Measurements from ENCODE around the gene RARG.

The RARG gene

GRCh38 chr12:53244337-53244736 lies 12.3 kb upstream of the RARG start:
- DNase-seq = no peak

GRCh38 chr12:53241623-53242412 lies 9.8 kb upstream of the RARG start:
- no peak for DNase-seq

DNA sequence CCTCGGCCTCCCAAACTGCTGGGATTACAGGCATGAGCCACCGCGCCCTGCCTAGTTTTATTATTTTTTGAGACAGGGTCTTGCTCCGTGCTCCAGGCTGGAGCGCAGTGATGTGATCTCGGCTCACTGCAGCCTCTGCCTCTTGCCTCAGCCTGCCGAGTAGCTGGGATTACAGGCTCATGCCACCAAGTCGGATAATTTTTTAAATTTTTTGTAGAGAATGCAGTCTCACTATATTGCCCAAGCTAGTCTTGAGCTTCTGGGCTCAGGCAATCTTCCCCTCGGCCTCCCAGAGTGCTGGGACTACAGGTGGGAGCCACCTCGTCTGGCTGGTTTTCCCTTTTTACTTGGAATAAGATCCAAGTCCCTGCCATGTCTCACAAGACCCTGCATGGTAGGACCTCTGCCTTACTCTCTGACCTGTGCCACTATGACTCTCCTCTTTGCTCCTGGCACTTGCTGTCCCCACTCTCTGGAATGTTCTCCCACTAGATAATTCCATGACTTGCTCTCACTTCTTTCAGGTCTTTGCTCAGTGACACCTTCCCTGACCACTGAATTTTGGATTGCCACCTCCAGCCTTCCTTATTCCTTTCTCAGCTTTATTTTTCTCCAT lies 7.7 kb upstream of the RARG start:
- no peak for DNase-seq

GRCh38 chr12:53236443-53237111 lies 4.6 kb upstream of the RARG start:
- no peak for DNase-seq

DNA sequence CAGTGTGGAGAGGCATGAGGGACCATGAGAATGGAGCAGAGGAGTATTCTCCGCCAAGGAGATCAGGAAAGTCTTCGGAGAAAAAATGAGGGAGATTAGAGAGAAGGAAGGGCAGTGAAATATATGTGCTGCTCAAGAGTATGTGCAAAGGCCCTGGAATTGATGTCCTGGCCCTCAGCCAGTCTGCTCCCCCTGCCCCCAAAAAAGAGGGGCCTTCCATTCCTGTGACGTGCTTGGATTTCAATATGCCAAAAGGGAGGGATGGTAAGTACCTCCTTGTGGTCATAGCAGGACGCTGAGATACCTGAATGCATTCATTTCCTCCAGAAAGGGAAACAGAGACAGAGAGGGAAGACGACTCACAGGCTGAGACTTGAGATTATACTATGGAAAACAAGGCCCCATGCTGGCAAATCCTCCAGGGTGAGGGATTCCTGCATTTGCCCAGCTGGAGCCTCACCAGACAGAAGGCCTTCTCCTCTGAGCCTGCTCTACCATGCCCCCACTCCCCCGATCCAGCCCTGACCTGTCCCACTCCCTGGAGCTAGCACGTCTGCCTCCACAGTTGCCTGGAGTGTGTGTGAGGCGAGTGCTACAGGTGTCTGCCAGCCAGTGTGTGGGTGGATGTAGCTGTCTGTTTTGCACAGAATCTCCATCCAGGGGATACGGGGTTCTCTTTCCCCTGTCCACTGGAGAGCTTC lies 3.9 kb upstream of the RARG start:
- DNase-seq = no peak

GRCh38 chr12:53235164-53235563 lies 3.2 kb upstream of the RARG start:
- no peak for DNase-seq

- no peak for DNase-seq
Observed at GRCh38 chr12:53234271-53234914, 2.4 kb upstream of the RARG start.

DNA sequence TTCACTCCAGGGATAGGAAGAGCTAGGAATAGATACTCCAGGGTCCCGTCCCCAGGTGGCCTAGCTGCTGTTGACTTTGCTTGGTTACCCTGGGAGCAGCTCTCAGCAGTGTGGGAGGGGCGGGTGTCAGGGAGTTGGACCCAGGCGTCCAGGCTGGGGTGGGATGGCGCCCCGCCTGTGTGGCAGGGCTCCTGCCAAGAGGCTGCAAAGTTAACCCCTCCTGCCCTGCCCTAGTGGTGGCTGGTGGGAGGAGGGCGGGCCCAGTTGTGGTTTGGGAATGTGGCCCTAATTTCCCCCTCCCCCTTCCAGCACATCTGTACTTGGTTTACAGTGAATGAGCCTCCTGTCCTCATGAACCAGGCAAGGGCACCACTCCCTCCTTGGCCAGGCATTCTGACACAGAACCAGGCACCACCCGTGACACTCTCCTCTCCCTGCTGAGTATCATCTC lies 1.7 kb upstream of the RARG start:
- no peak for DNase-seq

DNA sequence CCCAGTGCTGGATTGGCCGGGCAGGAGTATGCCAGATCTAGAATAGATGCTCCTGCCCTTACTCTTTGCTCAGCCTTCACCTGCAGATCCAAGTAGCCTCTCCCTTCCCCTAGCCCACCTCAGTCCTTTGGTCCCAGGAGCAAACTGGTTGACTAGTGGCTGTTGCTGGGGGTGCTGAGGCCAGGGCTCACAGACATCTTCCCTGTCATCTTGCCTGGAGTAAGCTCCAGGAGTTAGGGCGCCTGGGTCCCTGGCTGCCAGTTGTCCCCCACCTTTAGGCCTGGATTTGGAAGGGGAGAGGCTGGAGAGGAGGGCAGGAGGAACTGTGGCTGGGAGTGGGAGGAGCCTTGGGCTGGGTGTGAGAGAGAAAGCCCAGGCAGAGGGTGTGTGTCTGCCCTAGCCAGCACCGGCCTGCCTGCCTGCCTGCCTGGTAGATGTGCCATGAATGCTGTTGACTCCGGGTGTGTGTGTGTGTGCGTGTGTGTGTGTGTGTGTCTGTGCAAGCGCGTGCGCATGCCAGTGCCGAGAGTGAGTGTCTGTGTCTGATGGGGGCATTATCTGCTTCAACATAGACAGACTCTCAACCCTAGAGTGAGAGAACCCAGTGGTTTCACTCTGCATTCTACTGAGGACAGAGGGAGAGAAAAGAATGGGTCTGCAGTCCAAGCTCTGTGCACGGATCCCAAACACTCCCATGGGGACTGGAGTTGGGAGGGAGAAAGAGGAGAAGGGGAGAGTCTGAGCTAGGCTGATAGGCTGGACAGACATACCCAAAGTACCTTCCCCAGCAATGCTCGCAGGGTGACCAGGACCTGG lies 845 bp upstream of the RARG start:
- no peak for DNase-seq

GRCh38 chr12:53231671-53231920 lies 413 bp downstream of the RARG start:
- DNase-seq = no peak

- no peak for DNase-seq
Observed at GRCh38 chr12:53230108-53230845, 1.7 kb downstream of the RARG start.

DNA sequence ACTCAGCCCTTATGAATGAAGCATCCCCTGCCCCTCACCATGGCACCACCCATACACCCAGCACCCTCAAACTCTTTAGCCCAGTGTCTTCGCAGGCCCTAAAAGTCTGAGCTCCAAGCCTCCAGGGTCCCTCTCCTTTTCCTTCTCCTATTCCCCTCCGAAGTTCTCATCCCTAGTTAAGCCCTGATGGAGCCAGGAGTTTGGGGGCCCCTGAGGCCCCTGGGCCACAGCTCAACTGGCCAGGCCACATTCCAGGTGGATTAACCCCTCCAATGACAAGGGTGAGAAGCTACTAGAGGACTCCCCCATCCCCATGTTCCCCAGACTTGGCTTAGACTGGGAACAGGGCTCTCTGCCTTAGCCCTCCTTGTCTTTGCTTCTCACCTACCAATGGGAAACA lies 2.6 kb downstream of the RARG start:
- DNase-seq = no peak

- no peak for DNase-seq
Observed at GRCh38 chr12:53227836-53228235, 4.2 kb downstream of the RARG start.

DNA sequence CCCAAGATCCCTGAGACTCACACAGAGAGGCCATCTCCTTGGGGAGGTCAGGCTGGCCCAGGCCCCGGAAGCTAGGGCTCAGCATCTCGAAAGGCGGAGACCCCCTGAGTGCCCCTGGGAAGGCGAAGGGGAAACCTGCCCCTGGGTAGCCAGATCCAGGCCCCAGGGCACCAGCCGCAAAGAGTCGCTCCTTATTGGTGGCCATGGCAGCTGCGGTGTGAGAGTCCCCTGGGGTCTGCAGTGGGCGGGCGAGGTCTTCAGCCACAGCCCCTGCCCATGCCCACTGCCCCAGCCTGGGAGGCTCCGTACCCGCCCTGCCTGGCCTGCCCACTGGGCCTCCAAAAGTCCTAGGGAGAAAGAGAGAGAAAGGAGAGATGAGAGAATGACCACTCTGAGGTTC lies 4.7 kb downstream of the RARG start:
- no peak for DNase-seq

DNA sequence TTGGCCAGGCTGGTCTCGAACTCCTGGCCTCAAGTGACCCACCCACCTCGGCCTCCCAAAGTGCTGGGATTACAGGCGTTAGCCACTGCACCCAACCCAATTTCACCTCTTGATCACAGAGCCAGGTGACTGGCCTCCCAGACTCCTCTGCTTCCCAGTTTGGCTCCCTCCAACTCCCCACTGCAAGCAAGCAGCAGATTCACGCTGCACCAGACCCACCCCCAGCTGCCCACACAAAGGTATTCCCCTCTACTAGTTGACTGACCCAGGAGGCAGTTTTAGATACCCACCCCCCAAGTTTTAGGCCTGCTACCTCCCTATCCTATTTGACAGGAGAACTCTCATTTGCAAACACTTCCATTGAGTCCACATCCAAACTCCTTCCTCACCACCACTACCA lies 5.2 kb downstream of the RARG start:
- DNase-seq = no peak

GRCh38 chr12:53225635-53226424 lies 6.2 kb downstream of the RARG start:
- no peak for DNase-seq

DNA sequence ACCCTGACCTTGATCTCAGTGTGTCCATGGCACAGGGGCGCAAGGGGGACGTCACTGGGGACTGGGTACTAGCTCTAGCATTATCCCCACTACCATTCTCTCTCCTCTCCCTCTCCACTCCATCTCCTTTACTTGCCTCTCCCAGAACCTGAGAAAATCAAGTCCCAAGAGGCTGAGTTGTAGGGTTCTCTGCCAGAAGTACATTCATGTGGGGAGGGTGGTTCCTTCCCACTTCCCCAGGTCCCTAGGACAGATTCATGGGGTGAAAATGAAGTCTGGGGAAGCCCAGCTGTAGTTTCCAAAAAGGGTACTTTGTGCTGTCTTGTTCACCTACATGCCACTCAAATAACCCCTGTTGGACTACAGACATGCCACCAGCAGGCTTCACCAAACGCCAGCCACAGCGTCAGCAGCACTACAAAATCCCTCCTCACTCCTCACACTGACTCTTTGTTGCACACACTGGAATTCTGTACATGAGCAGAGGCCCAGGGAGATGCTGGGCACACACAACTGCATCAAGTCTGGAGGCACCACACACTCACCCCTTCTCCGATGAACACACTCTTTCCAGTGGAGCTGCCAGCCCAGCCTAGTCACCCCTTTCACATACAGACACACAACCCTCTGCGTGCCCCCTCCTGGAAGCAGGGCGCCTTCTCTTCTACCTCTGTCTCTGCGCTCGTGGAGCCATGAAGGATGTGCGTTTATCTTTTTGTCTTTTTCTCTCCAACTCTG lies 6.9 kb downstream of the RARG start:
- no peak for DNase-seq

- no peak for DNase-seq
Observed at GRCh38 chr12:53224061-53224896, 7.7 kb downstream of the RARG start.

All from NCI-H187 (cell line).